HepG2 (cell line): Measurements from ENCODE around the gene TMEM107. TPM values are rescaled to one million over a fixed set of nuclear protein-coding genes. Genes with fewer than 3 reads are reported as not detected.

ENCODE experiments used
- AGO2 ChIP-seq: fragments of 200-400 bp; formaldehyde crosslinking; optimal IDR thresholded peaks from 2 replicates; pipeline ENCODE3; 2017; ENCODE audit warnings: mild to moderate bottlenecking, low read depth, low read length, moderate library complexity
- DNMT1 ChIP-seq: sonication (generic); formaldehyde crosslinking; IDR thresholded peaks from 2 replicates; pipeline ENCODE4 v1.5.1; 2020; ENCODE audit warnings: mild to moderate bottlenecking, missing genetic modification reagents
- HNRNPUL1 ChIP-seq: fragments of 200-400 bp; formaldehyde crosslinking; IDR thresholded peaks from 2 replicates; pipeline ENCODE4 v1.6.1; 2017; ENCODE audit warnings: low read depth, mild to moderate bottlenecking, low read length, moderate library complexity
- KLF15 ChIP-seq: sonication (generic); formaldehyde crosslinking; IDR thresholded peaks from 2 replicates; pipeline ENCODE4 v1.8.1; 2023; ENCODE audit warnings: borderline replicate concordance, mild to moderate bottlenecking, inconsistent platforms, missing genetic modification reagents, mixed read lengths
- KLF6 ChIP-seq: IDR thresholded peaks from 2 replicates; pipeline ENCODE4 v1.8.0; 2016; ENCODE audit warnings: missing biosample characterization, missing genetic modification reagents
- KLF9 ChIP-seq: IDR thresholded peaks from 2 replicates; pipeline ENCODE4 v1.6.1; 2016; ENCODE audit warnings: low read depth
- NCOA1 ChIP-seq: sonication (generic); formaldehyde crosslinking; IDR thresholded peaks from 2 replicates; pipeline ENCODE4 v1.9.0; 2021; ENCODE audit warnings: missing genetic modification reagents
- NR2C2 ChIP-seq: sonication (generic); formaldehyde crosslinking; IDR thresholded peaks from 2 replicates; pipeline ENCODE4 v1.4.0; 2020; ENCODE audit warnings: missing genetic modification reagents, mild to moderate bottlenecking, moderate library complexity, borderline replicate concordance
- PAWR ChIP-seq: sonication (generic); formaldehyde crosslinking; IDR thresholded peaks from 2 replicates; pipeline ENCODE4 v1.4.0; 2020; ENCODE audit warnings: missing genetic modification reagents, mild to moderate bottlenecking, borderline replicate concordance
- SIN3A ChIP-seq: IDR thresholded peaks from 2 replicates; pipeline ENCODE4 v1.6.1; 2011; ENCODE audit warnings: low read depth, mild to moderate bottlenecking, control low read depth, low read length, borderline replicate concordance
- THAP9 ChIP-seq: sonication (generic); formaldehyde crosslinking; IDR thresholded peaks from 2 replicates; pipeline ENCODE4; 2020; ENCODE audit warnings: missing genetic modification reagents, mild to moderate bottlenecking, borderline replicate concordance
- ZBTB10 ChIP-seq: sonication (generic); formaldehyde crosslinking; IDR thresholded peaks from 2 replicates; pipeline ENCODE4 v1.4.0; 2020; ENCODE audit warnings: missing genetic modification reagents, borderline replicate concordance
- ZNF17 ChIP-seq: sonication (generic); formaldehyde crosslinking; IDR thresholded peaks from 2 replicates; pipeline ENCODE4 v1.5.0; 2020; ENCODE audit warnings: mild to moderate bottlenecking, missing genetic modification reagents
- ZNF549 ChIP-seq: sonication (generic); formaldehyde crosslinking; IDR thresholded peaks from 2 replicates; pipeline ENCODE4 v1.5.0; 2020; ENCODE audit warnings: missing genetic modification reagents
- ZNF562 ChIP-seq: sonication (generic); formaldehyde crosslinking; IDR thresholded peaks from 2 replicates; pipeline ENCODE4 v1.8.0; 2022; ENCODE audit warnings: missing genetic modification reagents, borderline replicate concordance
- ZNF839 ChIP-seq: sonication (generic); formaldehyde crosslinking; IDR thresholded peaks from 2 replicates; pipeline ENCODE4 v1.4.0; 2020; ENCODE audit warnings: missing genetic modification reagents, mild to moderate bottlenecking, borderline replicate concordance
- polyA plus RNA-seq, 8 experiments: library from polyadenylated mRNA; depleted of rRNA in 3 of 8; stranded (reverse) in 7 of 8; unstranded in 1 of 8; fragments of >200 nt; fragmentation: Illumina TruSeq in 4 of 8; extraction: Trizol in 4 of 8; gene quantifications; 2 replicates each; pipeline versions ENCODE4 v1.2.1 to v1.2.3, GENCODE V29; 2011 to 2016; ENCODE audit warnings: low read depth in 4 of 8, missing spikeins in 1 of 8, mixed read lengths in 1 of 8; ENCODE audit not compliant: insufficient read depth in 1 of 8
- total RNA-seq, 5 experiments: library from RNA; depleted of rRNA; stranded (reverse); fragments of >200 nt; fragmentation: Illumina TruSeq; extraction: Trizol; gene quantifications; 2 replicates each; pipeline ENCODE4 v1.2.3, GENCODE V29; 2016; ENCODE audit warnings: low read depth in 1 of 5
- TF ChIP-seq, protein P1 (sequence below): sonication (generic); formaldehyde crosslinking; IDR thresholded peaks from 2 replicates; pipeline ENCODE4 v1.8.1; 2022; ENCODE audit warnings: mild to moderate bottlenecking, missing genetic modification reagents
- TF ChIP-seq, protein P2 (sequence below): sonication (generic); formaldehyde crosslinking; IDR thresholded peaks from 2 replicates; pipeline ENCODE4 v1.9.0; 2021; ENCODE audit warnings: missing genetic modification reagents, mild to moderate bottlenecking, borderline replicate concordance
- TF ChIP-seq, protein P3 (sequence below): sonication (generic); formaldehyde crosslinking; IDR thresholded peaks from 2 replicates; pipeline ENCODE4 v1.5.1; 2020; ENCODE audit warnings: missing genetic modification reagents, mild to moderate bottlenecking, borderline replicate concordance

Gene TMEM107
- total and polyA plus RNA-seq, 2 of the 13 experiments (the other 11 are each of a cell fraction or from before 2014, with no cell fraction given), result 7.2 to 15.3 TPM

GRCh38 chr17:8187517-8188262 lies 11.5 kb upstream of the TMEM107 start (continued):
- TF ChIP-seq THAP9 (CRISPR knock-in tag) (0 out of 2 replicates have a peak, but pooled peaks have one; percentile 39), ZBTB10 (CRISPR knock-in tag) (no peak), ZNF17 (CRISPR knock-in tag) (no peak), KLF15 (CRISPR knock-in tag) (no peak), NCOA1 (CRISPR knock-in tag) (no peak), AGO2 (no peak), NR2C2 (CRISPR knock-in tag) (no peak), PAWR (no peak), SIN3A (peak; percentile 68; the same call in 1 of the 2 replicates), KLF9 (0 out of 2 replicates have a peak, but pooled peaks have one; percentile 63), KLF6 (CRISPR knock-in tag) (no peak; the same call in 1 of the 2 replicates), ZNF549 (no peak), ZNF839 (no peak), HNRNPUL1 (no peak), DNMT1 (CRISPR knock-in tag) (no peak), ZNF562 (CRISPR knock-in tag) (no peak)
- TF ChIP-seq, protein P1, sequence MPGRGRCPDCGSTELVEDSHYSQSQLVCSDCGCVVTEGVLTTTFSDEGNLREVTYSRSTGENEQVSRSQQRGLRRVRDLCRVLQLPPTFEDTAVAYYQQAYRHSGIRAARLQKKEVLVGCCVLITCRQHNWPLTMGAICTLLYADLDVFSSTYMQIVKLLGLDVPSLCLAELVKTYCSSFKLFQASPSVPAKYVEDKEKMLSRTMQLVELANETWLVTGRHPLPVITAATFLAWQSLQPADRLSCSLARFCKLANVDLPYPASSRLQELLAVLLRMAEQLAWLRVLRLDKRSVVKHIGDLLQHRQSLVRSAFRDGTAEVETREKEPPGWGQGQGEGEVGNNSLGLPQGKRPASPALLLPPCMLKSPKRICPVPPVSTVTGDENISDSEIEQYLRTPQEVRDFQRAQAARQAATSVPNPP, result 0 out of 2 replicates have a peak, but pooled peaks have one; percentile 68
- TF ChIP-seq, protein P2, sequence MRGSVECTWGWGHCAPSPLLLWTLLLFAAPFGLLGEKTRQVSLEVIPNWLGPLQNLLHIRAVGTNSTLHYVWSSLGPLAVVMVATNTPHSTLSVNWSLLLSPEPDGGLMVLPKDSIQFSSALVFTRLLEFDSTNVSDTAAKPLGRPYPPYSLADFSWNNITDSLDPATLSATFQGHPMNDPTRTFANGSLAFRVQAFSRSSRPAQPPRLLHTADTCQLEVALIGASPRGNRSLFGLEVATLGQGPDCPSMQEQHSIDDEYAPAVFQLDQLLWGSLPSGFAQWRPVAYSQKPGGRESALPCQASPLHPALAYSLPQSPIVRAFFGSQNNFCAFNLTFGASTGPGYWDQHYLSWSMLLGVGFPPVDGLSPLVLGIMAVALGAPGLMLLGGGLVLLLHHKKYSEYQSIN (CRISPR knock-in tag), result no peak
- TF ChIP-seq, protein P3, sequence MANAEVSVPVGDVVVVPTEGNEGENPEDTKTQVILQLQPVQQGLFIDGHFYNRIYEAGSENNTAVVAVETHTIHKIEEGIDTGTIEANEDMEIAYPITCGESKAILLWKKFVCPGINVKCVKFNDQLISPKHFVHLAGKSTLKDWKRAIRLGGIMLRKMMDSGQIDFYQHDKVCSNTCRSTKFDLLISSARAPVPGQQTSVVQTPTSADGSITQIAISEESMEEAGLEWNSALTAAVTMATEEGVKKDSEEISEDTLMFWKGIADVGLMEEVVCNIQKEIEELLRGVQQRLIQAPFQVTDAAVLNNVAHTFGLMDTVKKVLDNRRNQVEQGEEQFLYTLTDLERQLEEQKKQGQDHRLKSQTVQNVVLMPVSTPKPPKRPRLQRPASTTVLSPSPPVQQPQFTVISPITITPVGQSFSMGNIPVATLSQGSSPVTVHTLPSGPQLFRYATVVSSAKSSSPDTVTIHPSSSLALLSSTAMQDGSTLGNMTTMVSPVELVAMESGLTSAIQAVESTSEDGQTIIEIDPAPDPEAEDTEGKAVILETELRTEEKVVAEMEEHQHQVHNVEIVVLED (CRISPR knock-in tag), result no peak; the same call in 1 of the 2 replicates
